ENCODE results near the gene TCFL5. TPM values are rescaled to one million over a fixed set of nuclear protein-coding genes. Genes with fewer than 3 reads are reported as not detected.

Gene TCFL5
- total RNA-seq, 4 donors from 2014 or later, result 5.3 to 20.0 (median 14.2) TPM

- TF ChIP-seq POLR2A (IDR thresholded peaks at IDR 0.05), result no peak
- no peak for TF ChIP-seq CTCF (IDR thresholded peaks at IDR 0.05)
- Histone ChIP-seq H3K27me3 (no peaks in the 10 kb centered on the region), H3K9me3 (no peaks in the 10 kb centered on the region), H3K36me3 (no peaks in the 10 kb centered on the region), H3K27ac (no peak overlapping the region), H3K4me3 (no peak overlapping the region), H3K4me1 (peaks cover 0 to 4% of the 10 kb centered on the region in 2 donors)
- no peak for DNase-seq
- intact Hi-C loops (cut with DNase I; ENCODE audit: low total_unique reads), result loop anchor here (10.0 kb wide), 1 partner anchor 396 kb away; the partner anchor contains the start of gene CABLES2
Observed at GRCh38 chr20:62800314-62801259, 61.0 kb downstream of the TCFL5 start.

- Histone ChIP-seq H3K36me3 (no peaks in the 10 kb centered on the region), H3K9me3 (no peaks in the 10 kb centered on the region), H3K4me1 (peaks cover 0 to 4% of the 10 kb centered on the region in 2 donors), H3K27ac (no peak overlapping the region), H3K4me3 (no peak overlapping the region), H3K27me3 (no peaks in the 10 kb centered on the region)
- TF ChIP-seq POLR2A (IDR thresholded peaks at IDR 0.05) (no peak), CTCF (IDR thresholded peaks at IDR 0.05) (no peak)
- no peak for DNase-seq
- intact Hi-C loops (cut with DNase I; ENCODE audit: low total_unique reads), result loop anchor here (10.0 kb wide), 1 partner anchor 395 kb away; the partner anchor contains the start of gene CABLES2
Observed at GRCh38 chr20:62799873-62800272, 61.7 kb downstream of the TCFL5 start.

GRCh38 chr20:62799459-62799858, 62.2 kb downstream of the TCFL5 start:
- Histone ChIP-seq H3K27ac (no peak overlapping the region), H3K9me3 (no peaks in the 10 kb centered on the region), H3K27me3 (no peaks in the 10 kb centered on the region), H3K4me1 (peaks cover 0 to 4% of the 10 kb centered on the region in 2 donors), H3K4me3 (no peak overlapping the region), H3K36me3 (no peaks in the 10 kb centered on the region)
- no peak for DNase-seq
- no peak for TF ChIP-seq POLR2A (IDR thresholded peaks at IDR 0.05)
- TF ChIP-seq CTCF (IDR thresholded peaks at IDR 0.05), result no peak
- intact Hi-C loops (cut with DNase I; ENCODE audit: low total_unique reads), result no loop called here

- H3K27ac ChIP-seq, result no peak overlapping the region
- intact Hi-C loops (cut with DNase I; ENCODE audit: low total_unique reads), result no loop called here
- H3K4me1 ChIP-seq, result peaks cover 0 to 4% of the 10 kb centered on the region in 2 donors
- DNase-seq, result no peak
- no peak overlapping the region for H3K4me3 ChIP-seq
- TF ChIP-seq CTCF (IDR thresholded peaks at IDR 0.05) (no peak), POLR2A (IDR thresholded peaks at IDR 0.05) (no peak)
- H3K27me3 ChIP-seq, result no peaks in the 10 kb centered on the region
- H3K36me3 ChIP-seq, result no peaks in the 10 kb centered on the region
- no peaks in the 10 kb centered on the region for H3K9me3 ChIP-seq
Observed at GRCh38 chr20:62799036-62799435, 62.6 kb downstream of the TCFL5 start.
